Measurements from ENCODE around the gene NCKAP5. TPM values are rescaled to one million over a fixed set of nuclear protein-coding genes. Genes with fewer than 3 reads are reported as not detected.
A peak's percentile ranks its signal among the peaks of the same experiment; 100 is the strongest.

NCKAP5 gene
- total RNA-seq, 2 donors from 2014 or later: 2.0 to 7.1 TPM

- intact Hi-C loops (cut with DNase I): loop anchor here (10.0 kb wide), 1 partner anchor 214 kb away; no protein-coding TSS in a partner anchor
Observed at GRCh38 chr2:133570542-133570941, 2.3 kb upstream of the NCKAP5 start.

GRCh38 chr2:133569286-133569830 lies 1.1 kb upstream of the NCKAP5 start:
- Histone ChIP-seq H3K27ac (no peak overlapping the region), H3K4me1 (replicated peaks) (peaks cover 5% of the 10 kb centered on the region), H3K4me3 (no peak overlapping the region), H3K27me3 (replicated peaks; ENCODE audit: insufficient read depth) (no peaks in the 10 kb centered on the region), H3K36me3 (no peaks in the 10 kb centered on the region), H3K9me3 (no peaks in the 10 kb centered on the region)
- TF ChIP-seq POLR2A (IDR thresholded peaks at IDR 0.05) (no peak), CTCF (IDR thresholded peaks at IDR 0.05) (no peak), POLR2AphosphoS5 (IDR thresholded peaks at IDR 0.05) (no peak)
- intact Hi-C loops (cut with DNase I): loop anchor here (10.0 kb wide), 1 partner anchor 925 kb away; no protein-coding TSS in a partner anchor
- WGBS: 83% methylated on average over 4 of the region's 4 CpGs
- DNase-seq (ENCODE audit: low spot score): no peak

More at GRCh38 chr2:133570542-133570941, 2.3 kb upstream of the NCKAP5 start:
- no peak for TF ChIP-seq POLR2AphosphoS5 (IDR thresholded peaks at IDR 0.05)
- TF ChIP-seq POLR2A (IDR thresholded peaks at IDR 0.05): no peak
- TF ChIP-seq CTCF (IDR thresholded peaks at IDR 0.05): no peak
- DNase-seq (ENCODE audit: low spot score): no peak
- Histone ChIP-seq H3K9me3 (no peaks in the 10 kb centered on the region), H3K4me3 (no peak overlapping the region), H3K27me3 (replicated peaks; ENCODE audit: insufficient read depth) (no peaks in the 10 kb centered on the region), H3K4me1 (replicated peaks) (peaks cover 5% of the 10 kb centered on the region), H3K36me3 (no peaks in the 10 kb centered on the region), H3K27ac (no peak overlapping the region)
- 98% methylated on average over 5 of the region's 5 CpGs for WGBS

- TF ChIP-seq POLR2AphosphoS5 (IDR thresholded peaks at IDR 0.05) (no peak), CTCF (IDR thresholded peaks at IDR 0.05) (no peak), POLR2A (IDR thresholded peaks at IDR 0.05) (no peak)
- WGBS: 37% methylated on average over 5 of the region's 5 CpGs
- intact Hi-C loops (cut with DNase I): loop anchor here (10.0 kb wide), 1 partner anchor 924 kb away; no protein-coding TSS in a partner anchor
- no peaks in the 10 kb centered on the region for H3K27me3 ChIP-seq (replicated peaks; ENCODE audit: insufficient read depth)
- H3K9me3 ChIP-seq: no peaks in the 10 kb centered on the region
- peaks cover 5% of the 10 kb centered on the region for H3K4me1 ChIP-seq (replicated peaks)
- peak overlapping the region; percentile 27 to 41 for H3K27ac ChIP-seq
- H3K36me3 ChIP-seq: no peaks in the 10 kb centered on the region
- DNase-seq (ENCODE audit: low spot score): no peak
- peak overlapping the region; percentile 6 to 17 for H3K4me3 ChIP-seq
Observed at GRCh38 chr2:133568598-133568997, 335 bp upstream of the NCKAP5 start.

- intact Hi-C loops (cut with DNase I): loop anchor here (10.0 kb wide), 1 partner anchor 918 kb away; no protein-coding TSS in a partner anchor
- H3K27me3 ChIP-seq (replicated peaks; ENCODE audit: insufficient read depth): no peaks in the 10 kb centered on the region
- no peak for TF ChIP-seq POLR2A (IDR thresholded peaks at IDR 0.05)
- no peak for TF ChIP-seq CTCF (IDR thresholded peaks at IDR 0.05)
- no peak for TF ChIP-seq POLR2AphosphoS5 (IDR thresholded peaks at IDR 0.05)
- no peak overlapping the region for H3K27ac ChIP-seq
- no peak for DNase-seq (ENCODE audit: low spot score)
- no peaks in the 10 kb centered on the region for H3K36me3 ChIP-seq
- WGBS: 88% methylated on average over 4 of the region's 4 CpGs
- peaks cover under 1% of the 10 kb centered on the region for H3K4me1 ChIP-seq (replicated peaks)
- no peak overlapping the region for H3K4me3 ChIP-seq
- H3K9me3 ChIP-seq: no peaks in the 10 kb centered on the region
Observed at GRCh38 chr2:133562558-133562957, 5.7 kb downstream of the NCKAP5 start.

All from prostate gland (tissue), 2 donors.